ENCODE measurements around the gene EFCAB12.
"Not testable (repeated sequence)": the region's sequence is repeated elsewhere in the genome, so short reads cannot be mapped to it uniquely, and the experiment has no call there.

DNA sequence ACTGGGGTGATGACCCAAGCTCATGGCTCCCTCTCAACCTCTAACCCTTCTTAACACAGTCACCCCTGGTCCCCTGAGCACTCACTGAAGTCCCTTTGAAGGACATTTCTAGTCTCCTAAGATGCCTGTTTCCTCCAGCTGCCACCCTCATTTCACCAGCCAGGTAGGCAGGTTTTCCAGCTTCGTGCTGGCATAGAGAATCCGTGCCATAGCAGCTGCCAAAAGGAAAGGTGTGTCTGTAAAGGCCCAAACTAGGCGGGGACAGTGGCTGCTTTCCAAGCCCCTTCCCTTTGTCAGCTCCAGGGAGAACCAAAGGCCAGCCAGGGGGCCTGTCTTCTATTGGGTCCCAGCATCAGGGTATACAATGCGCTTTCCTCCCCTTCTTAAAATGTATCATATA is 36.9 kb downstream of the EFCAB12 start:
- TF ChIP-seq EZH2phosphoT487 (IDR thresholded peaks at IDR 0.05; ENCODE audit: low read depth), result not testable (repeated sequence)
- TF ChIP-seq, protein P1, sequence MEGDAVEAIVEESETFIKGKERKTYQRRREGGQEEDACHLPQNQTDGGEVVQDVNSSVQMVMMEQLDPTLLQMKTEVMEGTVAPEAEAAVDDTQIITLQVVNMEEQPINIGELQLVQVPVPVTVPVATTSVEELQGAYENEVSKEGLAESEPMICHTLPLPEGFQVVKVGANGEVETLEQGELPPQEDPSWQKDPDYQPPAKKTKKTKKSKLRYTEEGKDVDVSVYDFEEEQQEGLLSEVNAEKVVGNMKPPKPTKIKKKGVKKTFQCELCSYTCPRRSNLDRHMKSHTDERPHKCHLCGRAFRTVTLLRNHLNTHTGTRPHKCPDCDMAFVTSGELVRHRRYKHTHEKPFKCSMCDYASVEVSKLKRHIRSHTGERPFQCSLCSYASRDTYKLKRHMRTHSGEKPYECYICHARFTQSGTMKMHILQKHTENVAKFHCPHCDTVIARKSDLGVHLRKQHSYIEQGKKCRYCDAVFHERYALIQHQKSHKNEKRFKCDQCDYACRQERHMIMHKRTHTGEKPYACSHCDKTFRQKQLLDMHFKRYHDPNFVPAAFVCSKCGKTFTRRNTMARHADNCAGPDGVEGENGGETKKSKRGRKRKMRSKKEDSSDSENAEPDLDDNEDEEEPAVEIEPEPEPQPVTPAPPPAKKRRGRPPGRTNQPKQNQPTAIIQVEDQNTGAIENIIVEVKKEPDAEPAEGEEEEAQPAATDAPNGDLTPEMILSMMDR (IDR thresholded peaks at IDR 0.05; ENCODE audit: low read depth, low read length), result not testable (repeated sequence)
